ENCODE measurements around the gene BRD9. TPM values are rescaled to one million over a fixed set of nuclear protein-coding genes. Genes with fewer than 3 reads are reported as not detected.
"Not testable (repeated sequence)": the region's sequence is repeated elsewhere in the genome, so short reads cannot be mapped to it uniquely, and the experiment has no call there.

Gene BRD9
- total and polyA plus RNA-seq, 2 of the 4 experiments (the other 2 are of a cell fraction) = 22.0 to 43.4 TPM

- DNase-seq; intact Hi-C loops (cut with micrococcal nuclease); H3K79me1 ChIP-seq (ENCODE audit: low read depth in 1 of 2, low read length in 2 of 2); H3K4ac ChIP-seq (ENCODE audit: low read depth, low read length); H3K9me1 ChIP-seq (ENCODE audit: insufficient read depth, low read length); H2BK120ac ChIP-seq (ENCODE audit: low read depth, low read length); ATAC-seq (ENCODE audit: low read depth); in situ Hi-C loops (cut with MboI; ENCODE audit: low sequenced_read_pairs); H3K56ac ChIP-seq (ENCODE audit: extremely low read depth, insufficient read depth, low read length); H3K27me3 ChIP-seq (ENCODE audit: control insufficient read depth, insufficient read depth, low read length); H2BK15ac ChIP-seq (ENCODE audit: low read depth, low read length); H4K91ac ChIP-seq (ENCODE audit: insufficient read depth, low read depth, low read length); H3K27ac ChIP-seq (ENCODE audit: insufficient read depth, low read length); H3K23ac ChIP-seq (ENCODE audit: low read depth, low read length); H3K4me3 ChIP-seq (ENCODE audit: insufficient read depth, low read depth, low read length); H2AK5ac ChIP-seq (ENCODE audit: low read depth, low read length); H4K8ac ChIP-seq (ENCODE audit: low read depth in 2 of 2, low read length in 2 of 2); H3K36me3 ChIP-seq (ENCODE audit: control insufficient read depth, insufficient read depth, low read length); H3K18ac ChIP-seq (ENCODE audit: low read depth, low read length); H4K5ac ChIP-seq (ENCODE audit: low read depth, low read length); H3K4me1 ChIP-seq (ENCODE audit: control insufficient read depth, insufficient read depth, low read length); H3K4me2 ChIP-seq (ENCODE audit: low read depth, low read length); POLR2A ChIA-PET (ENCODE audit: unreplicated experiment); dilution Hi-C loops (cut with HindIII; ENCODE audit: low sequenced_read_pairs, unreplicated experiment); H4K20me1 ChIP-seq (ENCODE audit: insufficient read depth, low read length); H2AK9ac ChIP-seq (replicated peaks; ENCODE audit: low read depth, low read length, poor library complexity); H3K9ac ChIP-seq (ENCODE audit: low read depth, low read length); H2BK5ac ChIP-seq (ENCODE audit: low read depth, low read length, poor library complexity, severe bottlenecking); H3K14ac ChIP-seq (replicated peaks; ENCODE audit: low read depth, low read length); BruUV-seq (replicated peaks); H2AFZ ChIP-seq (replicated peaks; ENCODE audit: low read length, poor library complexity); H2BK20ac ChIP-seq (ENCODE audit: low read depth, low read length); CTCF ChIA-PET; H3K9me3 ChIP-seq (ENCODE audit: control insufficient read depth, insufficient read depth, low read length): not testable (repeated sequence)
- WGBS, 2 experiments (ENCODE audit: extremely low coverage in 2 of 2, insufficient read length in 1 of 2) = 47% methylated on average over 3 of the region's 7 CpGs; no CpG with 5 or more reads in 1 of the 2 experiments
These were observed 56.5 kb downstream of the BRD9 start for GRCh38 chr5:835933-836612.

DNA sequence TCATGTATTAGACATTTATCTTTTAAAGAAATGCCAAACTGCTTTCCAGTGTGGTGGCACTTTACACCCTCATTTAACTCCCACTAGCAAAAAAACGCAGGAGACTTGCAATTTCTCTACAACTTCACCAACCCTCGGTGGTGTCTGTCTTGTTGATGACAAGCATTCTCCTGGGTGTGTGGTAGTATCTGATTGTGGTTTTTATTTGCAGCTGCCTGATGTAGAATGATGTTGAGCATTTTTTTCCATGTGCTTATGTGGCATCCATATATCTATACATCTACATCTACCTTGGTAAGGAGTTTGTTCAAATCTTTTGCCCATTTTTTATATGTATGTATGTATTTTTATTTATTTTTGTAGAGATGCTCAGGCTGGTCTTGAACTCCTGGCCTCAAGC, 58.6 kb downstream of the BRD9 start:
- H2AFZ ChIP-seq (replicated peaks; ENCODE audit: low read length, poor library complexity); POLR2A ChIA-PET (ENCODE audit: unreplicated experiment); H3K4ac ChIP-seq (ENCODE audit: low read depth, low read length); H3K4me1 ChIP-seq (ENCODE audit: control insufficient read depth, insufficient read depth, low read length); H4K20me1 ChIP-seq (ENCODE audit: insufficient read depth, low read length); H3K79me1 ChIP-seq (ENCODE audit: low read depth in 1 of 2, low read length in 2 of 2); dilution Hi-C loops (cut with HindIII; ENCODE audit: low sequenced_read_pairs, unreplicated experiment); H3K9ac ChIP-seq (ENCODE audit: low read depth, low read length); H2AK5ac ChIP-seq (ENCODE audit: low read depth, low read length); intact Hi-C loops (cut with micrococcal nuclease); H4K8ac ChIP-seq (ENCODE audit: low read depth in 2 of 2, low read length in 2 of 2); H3K23ac ChIP-seq (ENCODE audit: low read depth, low read length); H3K14ac ChIP-seq (replicated peaks; ENCODE audit: low read depth, low read length); H2BK5ac ChIP-seq (ENCODE audit: low read depth, low read length, poor library complexity, severe bottlenecking); DNase-seq; H3K18ac ChIP-seq (ENCODE audit: low read depth, low read length); H2BK15ac ChIP-seq (ENCODE audit: low read depth, low read length); H4K5ac ChIP-seq (ENCODE audit: low read depth, low read length); CTCF ChIA-PET; H3K4me3 ChIP-seq (ENCODE audit: insufficient read depth, low read depth, low read length); H3K9me1 ChIP-seq (ENCODE audit: insufficient read depth, low read length); H3K56ac ChIP-seq (ENCODE audit: extremely low read depth, insufficient read depth, low read length); H3K27me3 ChIP-seq (ENCODE audit: control insufficient read depth, insufficient read depth, low read length); H2BK120ac ChIP-seq (ENCODE audit: low read depth, low read length); in situ Hi-C loops (cut with MboI; ENCODE audit: low sequenced_read_pairs); H2AK9ac ChIP-seq (replicated peaks; ENCODE audit: low read depth, low read length, poor library complexity); H3K27ac ChIP-seq (ENCODE audit: insufficient read depth, low read length); H3K9me3 ChIP-seq (ENCODE audit: control insufficient read depth, insufficient read depth, low read length); H4K91ac ChIP-seq (ENCODE audit: insufficient read depth, low read depth, low read length); BruUV-seq (replicated peaks); H2BK20ac ChIP-seq (ENCODE audit: low read depth, low read length); H3K36me3 ChIP-seq (ENCODE audit: control insufficient read depth, insufficient read depth, low read length); H3K4me2 ChIP-seq (ENCODE audit: low read depth, low read length); ATAC-seq (ENCODE audit: low read depth): not testable (repeated sequence)
- no CpG with 5 or more reads among the region's 2 CpGs for WGBS, 2 experiments (ENCODE audit: extremely low coverage in 2 of 2, insufficient read length in 1 of 2)

Measured in IMR-90 (cell line).